ENCODE results near the gene SHANK3. TPM values are rescaled to one million over a fixed set of nuclear protein-coding genes. Genes with fewer than 3 reads are reported as not detected.

The SHANK3 gene
- total and polyA plus RNA-seq, 2 experiments from 2014 or later, result 0.52 to 4.9 TPM

- TF ChIP-seq REST (IDR thresholded peaks at IDR 0.05; ENCODE audit: unreplicated experiment) (no peak), JUNB (IDR thresholded peaks at IDR 0.05; ENCODE audit: unreplicated experiment) (no peak)
Measured at GRCh38 chr22:50701428-50702154, 29.0 kb downstream of the SHANK3 start (continued).

GRCh38 chr22:50702261-50702671, 29.6 kb downstream of the SHANK3 start:
- peaks cover 24% of the 10 kb centered on the region for H3K27me3 Mint-ChIP-seq (ENCODE audit: insufficient read depth, low read depth, poor library complexity)
- Histone ChIP-seq H3K4me2 (no peak overlapping the region), H3K36me3 (ENCODE audit: insufficient read depth) (no peaks in the 10 kb centered on the region), H3K4me3 (no peak overlapping the region), H4K20me1 (replicated peaks; ENCODE audit: insufficient read depth) (no peaks in the 10 kb centered on the region), H3K79me2 (replicated peaks; ENCODE audit: insufficient read depth) (no peaks in the 10 kb centered on the region), H3K4me1 (ENCODE audit: insufficient read depth) (no peaks in the 10 kb centered on the region), H3F3A (replicated peaks; ENCODE audit: low read depth) (no peaks in the 10 kb centered on the region), H3K27me3 (ENCODE audit: insufficient read depth) (peaks cover 16% of the 10 kb centered on the region), H2AFZ (no peak overlapping the region), H3K27ac (ENCODE audit: low read depth) (no peak overlapping the region), H3K9me2 (ENCODE audit: insufficient read depth) (no peaks in the 10 kb centered on the region)
- TF ChIP-seq, protein P1, sequence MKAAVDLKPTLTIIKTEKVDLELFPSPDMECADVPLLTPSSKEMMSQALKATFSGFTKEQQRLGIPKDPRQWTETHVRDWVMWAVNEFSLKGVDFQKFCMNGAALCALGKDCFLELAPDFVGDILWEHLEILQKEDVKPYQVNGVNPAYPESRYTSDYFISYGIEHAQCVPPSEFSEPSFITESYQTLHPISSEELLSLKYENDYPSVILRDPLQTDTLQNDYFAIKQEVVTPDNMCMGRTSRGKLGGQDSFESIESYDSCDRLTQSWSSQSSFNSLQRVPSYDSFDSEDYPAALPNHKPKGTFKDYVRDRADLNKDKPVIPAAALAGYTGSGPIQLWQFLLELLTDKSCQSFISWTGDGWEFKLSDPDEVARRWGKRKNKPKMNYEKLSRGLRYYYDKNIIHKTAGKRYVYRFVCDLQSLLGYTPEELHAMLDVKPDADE (IDR thresholded peaks at IDR 0.05), result no peak
- no peak for TF ChIP-seq EZH2 (IDR thresholded peaks at IDR 0.05; ENCODE audit: low read depth, unreplicated experiment)
- TF ChIP-seq JUNB (IDR thresholded peaks at IDR 0.05; ENCODE audit: unreplicated experiment), result no peak
- TF ChIP-seq STAT1 (IDR thresholded peaks at IDR 0.05; ENCODE audit: unreplicated experiment), result no peak
- H3K9me3 Mint-ChIP-seq, result no peaks in the 10 kb centered on the region
- DNase-seq (ENCODE audit: low spot score) (no peak), ATAC-seq (no peak)
- H3K36me3 Mint-ChIP-seq (ENCODE audit: low read depth), result no peaks in the 10 kb centered on the region; the same call in 2 of the 3 replicates
- no peak overlapping the region for H3K4me3 Mint-ChIP-seq
- no peak overlapping the region for H3K27ac Mint-ChIP-seq
- H3K4me1 Mint-ChIP-seq, result peaks cover 8% of the 10 kb centered on the region; the same call in 2 of the 3 replicates

DNA sequence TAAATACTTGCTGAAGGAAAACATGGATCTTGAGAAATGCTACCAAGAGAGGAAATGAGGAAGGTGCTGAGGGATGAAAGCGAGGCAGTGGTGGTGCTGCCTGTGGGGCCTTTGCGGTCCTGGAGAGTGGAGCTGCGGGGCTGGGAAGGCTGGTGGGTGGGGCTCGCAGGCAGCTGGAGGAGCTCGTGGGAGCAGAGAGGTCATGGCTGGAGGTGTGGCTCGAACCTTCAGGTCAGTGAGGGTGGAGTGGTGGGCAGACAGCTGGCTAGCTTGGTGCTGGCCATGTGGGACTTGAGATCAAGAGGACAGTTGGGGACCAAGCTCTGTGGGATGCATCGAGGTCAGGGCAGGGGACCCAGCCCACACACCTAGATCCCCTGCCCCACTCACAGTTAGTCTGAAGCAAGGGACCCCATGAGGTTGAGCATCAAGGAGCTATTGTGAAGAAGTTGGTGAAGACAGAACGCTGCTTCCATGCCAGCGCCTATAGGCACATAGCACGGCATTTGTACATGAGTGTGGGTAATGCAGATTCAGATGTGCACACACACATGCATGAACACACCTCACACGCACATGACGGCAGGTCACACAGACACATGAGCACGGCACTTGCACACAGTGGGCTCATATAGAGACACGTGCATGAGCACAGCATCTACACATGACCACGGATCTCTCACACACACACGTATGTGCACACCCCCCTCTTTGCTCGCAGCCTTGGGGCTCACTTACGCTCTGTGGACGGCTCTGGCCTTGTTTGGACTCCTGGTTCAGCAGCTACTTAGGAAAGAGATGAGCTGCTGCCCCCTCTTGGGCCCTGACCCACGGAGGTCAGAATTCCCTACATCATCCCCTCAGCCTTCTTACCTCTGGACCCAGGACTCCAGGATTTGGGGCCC, 30.4 kb downstream of the SHANK3 start:
- Histone ChIP-seq H3K4me1 (ENCODE audit: insufficient read depth) (no peaks in the 10 kb centered on the region), H3K27me3 (ENCODE audit: insufficient read depth) (peaks cover 11% of the 10 kb centered on the region), H2AFZ (no peak overlapping the region), H4K20me1 (replicated peaks; ENCODE audit: insufficient read depth) (no peaks in the 10 kb centered on the region), H3K79me2 (replicated peaks; ENCODE audit: insufficient read depth) (no peaks in the 10 kb centered on the region), H3K4me3 (no peak overlapping the region), H3K27ac (ENCODE audit: low read depth) (no peak overlapping the region), H3F3A (replicated peaks; ENCODE audit: low read depth) (no peaks in the 10 kb centered on the region), H3K9me2 (ENCODE audit: insufficient read depth) (no peaks in the 10 kb centered on the region), H3K36me3 (ENCODE audit: insufficient read depth) (no peaks in the 10 kb centered on the region), H3K4me2 (no peak overlapping the region)
- Mint-ChIP-seq H3K27me3 (ENCODE audit: insufficient read depth, low read depth, poor library complexity) (peaks cover 19% of the 10 kb centered on the region), H3K9me3 (no peaks in the 10 kb centered on the region), H3K36me3 (ENCODE audit: low read depth) (no peaks in the 10 kb centered on the region; the same call in 2 of the 3 replicates), H3K27ac (no peak overlapping the region), H3K4me3 (no peak overlapping the region; the same call in 2 of the 3 replicates), H3K4me1 (peaks cover 8% of the 10 kb centered on the region; the same call in 2 of the 3 replicates)
- DNase-seq (ENCODE audit: low spot score), result no peak
- ATAC-seq, result no peak
- TF ChIP-seq, protein P2, sequence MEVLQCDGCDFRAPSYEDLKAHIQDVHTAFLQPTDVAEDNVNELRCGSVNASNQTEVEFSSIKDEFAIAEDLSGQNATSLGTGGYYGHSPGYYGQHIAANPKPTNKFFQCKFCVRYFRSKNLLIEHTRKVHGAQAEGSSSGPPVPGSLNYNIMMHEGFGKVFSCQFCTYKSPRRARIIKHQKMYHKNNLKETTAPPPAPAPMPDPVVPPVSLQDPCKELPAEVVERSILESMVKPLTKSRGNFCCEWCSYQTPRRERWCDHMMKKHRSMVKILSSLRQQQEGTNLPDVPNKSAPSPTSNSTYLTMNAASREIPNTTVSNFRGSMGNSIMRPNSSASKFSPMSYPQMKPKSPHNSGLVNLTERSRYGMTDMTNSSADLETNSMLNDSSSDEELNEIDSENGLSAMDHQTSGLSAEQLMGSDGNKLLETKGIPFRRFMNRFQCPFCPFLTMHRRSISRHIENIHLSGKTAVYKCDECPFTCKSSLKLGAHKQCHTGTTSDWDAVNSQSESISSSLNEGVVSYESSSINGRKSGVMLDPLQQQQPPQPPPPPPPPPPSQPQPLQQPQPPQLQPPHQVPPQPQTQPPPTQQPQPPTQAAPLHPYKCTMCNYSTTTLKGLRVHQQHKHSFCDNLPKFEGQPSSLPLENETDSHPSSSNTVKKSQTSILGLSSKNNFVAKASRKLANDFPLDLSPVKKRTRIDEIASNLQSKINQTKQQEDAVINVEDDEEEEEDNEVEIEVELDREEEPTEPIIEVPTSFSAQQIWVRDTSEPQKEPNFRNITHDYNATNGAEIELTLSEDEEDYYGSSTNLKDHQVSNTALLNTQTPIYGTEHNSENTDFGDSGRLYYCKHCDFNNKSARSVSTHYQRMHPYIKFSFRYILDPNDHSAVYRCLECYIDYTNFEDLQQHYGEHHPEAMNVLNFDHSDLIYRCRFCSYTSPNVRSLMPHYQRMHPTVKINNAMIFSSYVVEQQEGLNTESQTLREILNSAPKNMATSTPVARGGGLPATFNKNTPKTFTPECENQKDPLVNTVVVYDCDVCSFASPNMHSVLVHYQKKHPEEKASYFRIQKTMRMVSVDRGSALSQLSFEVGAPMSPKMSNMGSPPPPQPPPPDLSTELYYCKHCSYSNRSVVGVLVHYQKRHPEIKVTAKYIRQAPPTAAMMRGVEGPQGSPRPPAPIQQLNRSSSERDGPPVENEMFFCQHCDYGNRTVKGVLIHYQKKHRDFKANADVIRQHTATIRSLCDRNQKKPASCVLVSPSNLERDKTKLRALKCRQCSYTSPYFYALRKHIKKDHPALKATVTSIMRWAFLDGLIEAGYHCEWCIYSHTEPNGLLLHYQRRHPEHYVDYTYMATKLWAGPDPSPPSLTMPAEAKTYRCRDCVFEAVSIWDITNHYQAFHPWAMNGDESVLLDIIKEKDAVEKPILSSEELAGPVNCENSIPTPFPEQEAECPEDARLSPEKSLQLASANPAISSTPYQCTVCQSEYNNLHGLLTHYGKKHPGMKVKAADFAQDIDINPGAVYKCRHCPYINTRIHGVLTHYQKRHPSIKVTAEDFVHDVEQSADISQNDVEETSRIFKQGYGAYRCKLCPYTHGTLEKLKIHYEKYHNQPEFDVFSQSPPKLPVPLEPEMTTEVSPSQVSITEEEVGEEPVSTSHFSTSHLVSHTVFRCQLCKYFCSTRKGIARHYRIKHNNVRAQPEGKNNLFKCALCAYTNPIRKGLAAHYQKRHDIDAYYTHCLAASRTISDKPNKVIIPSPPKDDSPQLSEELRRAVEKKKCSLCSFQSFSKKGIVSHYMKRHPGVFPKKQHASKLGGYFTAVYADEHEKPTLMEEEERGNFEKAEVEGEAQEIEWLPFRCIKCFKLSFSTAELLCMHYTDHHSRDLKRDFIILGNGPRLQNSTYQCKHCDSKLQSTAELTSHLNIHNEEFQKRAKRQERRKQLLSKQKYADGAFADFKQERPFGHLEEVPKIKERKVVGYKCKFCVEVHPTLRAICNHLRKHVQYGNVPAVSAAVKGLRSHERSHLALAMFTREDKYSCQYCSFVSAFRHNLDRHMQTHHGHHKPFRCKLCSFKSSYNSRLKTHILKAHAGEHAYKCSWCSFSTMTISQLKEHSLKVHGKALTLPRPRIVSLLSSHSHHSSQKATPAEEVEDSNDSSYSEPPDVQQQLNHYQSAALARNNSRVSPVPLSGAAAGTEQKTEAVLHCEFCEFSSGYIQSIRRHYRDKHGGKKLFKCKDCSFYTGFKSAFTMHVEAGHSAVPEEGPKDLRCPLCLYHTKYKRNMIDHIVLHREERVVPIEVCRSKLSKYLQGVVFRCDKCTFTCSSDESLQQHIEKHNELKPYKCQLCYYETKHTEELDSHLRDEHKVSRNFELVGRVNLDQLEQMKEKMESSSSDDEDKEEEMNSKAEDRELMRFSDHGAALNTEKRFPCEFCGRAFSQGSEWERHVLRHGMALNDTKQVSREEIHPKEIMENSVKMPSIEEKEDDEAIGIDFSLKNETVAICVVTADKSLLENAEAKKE (CRISPR knock-in tag; IDR thresholded peaks at IDR 0.05), result no peak
